ENCODE data around the gene MUC12.

The MUC12 gene

DNA sequence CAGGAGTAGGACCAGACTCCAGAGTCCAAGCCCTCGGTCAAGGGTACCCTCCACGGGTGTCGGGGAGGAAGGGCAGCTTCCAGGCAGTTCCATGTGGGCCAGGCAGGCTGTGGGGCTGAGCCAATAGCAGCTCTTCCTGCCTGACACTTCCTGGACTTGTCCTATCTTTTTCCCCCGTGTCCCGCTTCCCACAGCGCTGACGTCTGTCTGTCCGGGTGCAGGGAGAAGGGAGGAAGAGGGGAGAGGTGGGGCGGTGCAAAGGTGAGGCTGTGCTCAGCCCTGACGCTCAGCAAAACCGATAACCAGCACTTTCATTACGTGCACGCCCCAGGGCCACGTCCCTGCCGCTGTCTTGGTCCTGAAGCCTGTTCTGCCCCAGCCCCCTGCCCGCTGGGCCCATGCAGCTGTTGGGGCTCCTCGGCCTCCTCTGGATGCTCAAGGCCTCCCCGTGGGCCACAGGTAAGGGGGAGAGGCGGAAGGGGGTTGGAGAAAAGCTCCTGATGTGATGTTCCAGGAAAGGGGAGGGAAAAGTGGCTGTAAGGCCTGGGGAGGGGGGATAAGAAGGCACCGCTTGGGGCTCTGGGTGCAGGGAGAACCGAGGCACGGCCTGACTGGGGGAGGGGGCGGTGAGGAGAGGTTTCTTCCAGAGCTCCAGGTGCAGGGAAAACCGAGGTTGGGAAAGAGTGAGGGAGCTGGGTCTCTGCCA lies 20.0 kb upstream of the MUC12 start, which contains the start of gene MUC3A:
MUC3A (plus strand) TSS at position 308 of the 706 bp plus-strand sequence; CDS start at position 399, 91 bp downstream.
- TF ChIP-seq, protein P1, sequence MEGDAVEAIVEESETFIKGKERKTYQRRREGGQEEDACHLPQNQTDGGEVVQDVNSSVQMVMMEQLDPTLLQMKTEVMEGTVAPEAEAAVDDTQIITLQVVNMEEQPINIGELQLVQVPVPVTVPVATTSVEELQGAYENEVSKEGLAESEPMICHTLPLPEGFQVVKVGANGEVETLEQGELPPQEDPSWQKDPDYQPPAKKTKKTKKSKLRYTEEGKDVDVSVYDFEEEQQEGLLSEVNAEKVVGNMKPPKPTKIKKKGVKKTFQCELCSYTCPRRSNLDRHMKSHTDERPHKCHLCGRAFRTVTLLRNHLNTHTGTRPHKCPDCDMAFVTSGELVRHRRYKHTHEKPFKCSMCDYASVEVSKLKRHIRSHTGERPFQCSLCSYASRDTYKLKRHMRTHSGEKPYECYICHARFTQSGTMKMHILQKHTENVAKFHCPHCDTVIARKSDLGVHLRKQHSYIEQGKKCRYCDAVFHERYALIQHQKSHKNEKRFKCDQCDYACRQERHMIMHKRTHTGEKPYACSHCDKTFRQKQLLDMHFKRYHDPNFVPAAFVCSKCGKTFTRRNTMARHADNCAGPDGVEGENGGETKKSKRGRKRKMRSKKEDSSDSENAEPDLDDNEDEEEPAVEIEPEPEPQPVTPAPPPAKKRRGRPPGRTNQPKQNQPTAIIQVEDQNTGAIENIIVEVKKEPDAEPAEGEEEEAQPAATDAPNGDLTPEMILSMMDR (IDR thresholded peaks at IDR 0.05; ENCODE audit: borderline replicate concordance, extremely low read depth, low read length, poor library complexity, severe bottlenecking) = no peak
- TF ChIP-seq EZH2 (IDR thresholded peaks at IDR 0.05; ENCODE audit: borderline replicate concordance, low read depth, low read length, severe bottlenecking) = no peak
- H3K36me3 ChIP-seq (ENCODE audit: insufficient read depth, low read length) = no peaks in the 10 kb centered on the region
- H3K27me3 ChIP-seq (ENCODE audit: insufficient read depth, low read length, poor library complexity) = peaks cover 10% of the 10 kb centered on the region
- H3K4me2 ChIP-seq (ENCODE audit: insufficient read depth, low read length) = no peak within 1 kb of the TSS
- H3K27ac ChIP-seq (ENCODE audit: low read length) = no peak within 1 kb of the TSS
- no peaks in the 10 kb centered on the region for H4K20me1 ChIP-seq (ENCODE audit: insufficient read depth, low read length)
- H3K4me3 ChIP-seq (ENCODE audit: low read depth in 1 of 2, low read length in 2 of 2) = no peak within 1 kb of the TSS
- H3K9me3 ChIP-seq (ENCODE audit: insufficient read depth, low read length, severe bottlenecking) = no peaks in the 10 kb centered on the region
- ATAC-seq (ENCODE audit: insufficient read depth, low read depth) (no peak), DNase-seq (no peak)
- no peak within 1 kb of the TSS for H2AFZ ChIP-seq (ENCODE audit: low read depth, low read length)
- H3K79me2 ChIP-seq (ENCODE audit: insufficient read depth, low read length) = no peaks in the 10 kb centered on the region
- no peaks in the 10 kb centered on the region for H3K4me1 ChIP-seq (ENCODE audit: insufficient read depth, low read length)
- no peak within 1 kb of the TSS for H3K9ac ChIP-seq (ENCODE audit: low read depth, low read length)

DNA sequence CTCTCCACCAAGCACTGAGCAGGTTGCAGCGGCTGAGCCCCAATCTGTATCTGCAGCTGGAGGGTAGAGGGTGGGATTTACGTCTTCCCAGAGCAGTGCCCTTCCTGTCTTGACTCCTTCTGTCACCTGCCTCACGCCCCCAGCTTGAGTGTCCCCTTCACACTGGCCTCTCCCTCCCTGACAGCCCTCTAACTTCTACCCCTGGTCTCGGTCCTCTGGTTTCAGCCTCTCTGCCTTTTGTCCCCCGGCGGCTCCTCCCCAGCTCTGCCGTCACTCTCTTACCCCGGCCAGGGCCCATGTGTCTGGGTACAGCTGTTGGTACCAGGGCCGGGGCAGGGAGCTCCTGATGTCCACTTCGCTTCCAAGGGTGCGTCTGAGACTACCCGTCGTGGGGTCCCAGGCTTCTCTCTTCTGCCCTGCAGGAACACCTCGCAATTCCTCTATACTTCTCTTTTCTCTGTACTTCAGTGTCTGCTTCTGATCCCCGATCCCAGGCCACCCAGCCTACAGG lies 19.4 kb upstream of the MUC12 start:
- no peaks in the 10 kb centered on the region for H4K20me1 ChIP-seq (ENCODE audit: insufficient read depth, low read length)
- no peak overlapping the region for H3K4me3 ChIP-seq (ENCODE audit: low read depth in 1 of 2, low read length in 2 of 2)
- H3K27ac ChIP-seq (ENCODE audit: low read length) = no peak overlapping the region
- H3K27me3 ChIP-seq (ENCODE audit: insufficient read depth, low read length, poor library complexity) = peaks cover 10% of the 10 kb centered on the region
- H3K79me2 ChIP-seq (ENCODE audit: insufficient read depth, low read length) = no peaks in the 10 kb centered on the region
- H3K36me3 ChIP-seq (ENCODE audit: insufficient read depth, low read length) = no peaks in the 10 kb centered on the region
- H3K9ac ChIP-seq (ENCODE audit: low read depth, low read length) = no peak overlapping the region
- H2AFZ ChIP-seq (ENCODE audit: low read depth, low read length) = no peak overlapping the region
- no peak for TF ChIP-seq EZH2 (IDR thresholded peaks at IDR 0.05; ENCODE audit: borderline replicate concordance, low read depth, low read length, severe bottlenecking)
- H3K9me3 ChIP-seq (ENCODE audit: insufficient read depth, low read length, severe bottlenecking) = no peaks in the 10 kb centered on the region
- no peak for DNase-seq
- no peak overlapping the region for H3K4me2 ChIP-seq (ENCODE audit: insufficient read depth, low read length)
- ATAC-seq (ENCODE audit: insufficient read depth, low read depth) = no peak
- no peaks in the 10 kb centered on the region for H3K4me1 ChIP-seq (ENCODE audit: insufficient read depth, low read length)

DNA sequence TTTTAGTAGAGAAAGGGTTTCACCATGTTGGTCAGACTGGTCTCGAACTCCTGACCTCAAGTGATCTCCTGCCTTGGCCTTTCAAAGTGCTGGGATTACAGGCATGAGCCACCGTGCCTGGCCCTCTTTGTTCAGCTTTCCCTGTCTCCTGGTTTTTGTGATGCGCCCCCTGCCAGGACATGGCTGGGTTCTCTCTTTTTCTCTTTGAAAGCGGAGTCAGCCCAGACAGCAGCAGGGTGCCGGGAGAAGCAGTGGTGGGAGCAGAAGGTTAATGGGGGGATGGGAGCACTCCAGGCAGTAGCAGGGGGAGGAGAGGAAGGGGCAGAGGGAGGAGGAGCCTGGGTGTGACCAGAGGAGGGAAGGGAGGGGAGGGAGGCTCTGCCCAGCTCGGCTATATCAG lies 18.2 kb upstream of the MUC12 start:
- peaks cover 10% of the 10 kb centered on the region for H3K27me3 ChIP-seq (ENCODE audit: insufficient read depth, low read length, poor library complexity)
- no peak overlapping the region for H3K4me2 ChIP-seq (ENCODE audit: insufficient read depth, low read length)
- DNase-seq (no peak), ATAC-seq (ENCODE audit: insufficient read depth, low read depth) (no peak)
- no peaks in the 10 kb centered on the region for H3K9me3 ChIP-seq (ENCODE audit: insufficient read depth, low read length, severe bottlenecking)
- no peak overlapping the region for H2AFZ ChIP-seq (ENCODE audit: low read depth, low read length)
- no peaks in the 10 kb centered on the region for H4K20me1 ChIP-seq (ENCODE audit: insufficient read depth, low read length)
- H3K27ac ChIP-seq (ENCODE audit: low read length) = no peak overlapping the region
- H3K4me3 ChIP-seq (ENCODE audit: low read depth in 1 of 2, low read length in 2 of 2) = no peak overlapping the region
- no peaks in the 10 kb centered on the region for H3K4me1 ChIP-seq (ENCODE audit: insufficient read depth, low read length)
- H3K36me3 ChIP-seq (ENCODE audit: insufficient read depth, low read length) = no peaks in the 10 kb centered on the region
- TF ChIP-seq, protein P1 (IDR thresholded peaks at IDR 0.05; ENCODE audit: borderline replicate concordance, extremely low read depth, low read length, poor library complexity, severe bottlenecking) = no peak
- TF ChIP-seq EZH2 (IDR thresholded peaks at IDR 0.05; ENCODE audit: borderline replicate concordance, low read depth, low read length, severe bottlenecking) = no peak
- no peak overlapping the region for H3K9ac ChIP-seq (ENCODE audit: low read depth, low read length)
- H3K79me2 ChIP-seq (ENCODE audit: insufficient read depth, low read length) = no peaks in the 10 kb centered on the region

DNA sequence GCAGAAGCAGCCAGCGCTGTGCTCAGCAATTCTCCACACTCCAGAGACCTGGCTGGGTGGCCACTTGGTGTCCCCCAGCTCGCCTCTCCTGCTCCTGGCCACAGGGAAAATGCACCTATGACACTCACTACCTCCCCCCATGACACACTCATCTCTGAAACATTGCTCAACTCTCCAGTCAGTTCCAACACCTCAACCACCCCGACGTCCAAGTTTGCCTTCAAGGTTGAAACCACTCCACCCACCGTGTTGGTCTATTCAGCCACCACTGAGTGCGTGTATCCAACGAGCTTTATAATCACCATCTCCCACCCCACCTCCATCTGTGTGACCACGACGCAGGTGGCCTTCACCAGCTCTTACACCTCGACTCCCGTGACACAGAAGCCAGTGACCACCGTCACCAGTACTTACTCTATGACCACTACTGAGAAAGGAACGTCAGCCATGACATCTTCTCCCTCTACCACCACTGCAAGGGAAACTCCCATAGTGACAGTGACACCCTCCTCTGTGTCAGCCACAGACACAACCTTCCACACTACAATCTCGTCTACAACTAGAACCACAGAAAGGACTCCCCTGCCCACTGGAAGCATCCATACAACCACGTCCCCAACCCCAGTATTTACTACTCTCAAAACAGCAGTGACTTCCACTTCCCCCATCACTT lies 17.3 kb upstream of the MUC12 start:
- DNase-seq = no peak
- no peak for ATAC-seq (ENCODE audit: insufficient read depth, low read depth)

More for the DNA sequence above, 17.3 kb upstream of the MUC12 start:
- H3K9ac ChIP-seq (ENCODE audit: low read depth, low read length) = no peak overlapping the region
- no peak overlapping the region for H3K4me3 ChIP-seq (ENCODE audit: low read depth in 1 of 2, low read length in 2 of 2)
- no peak overlapping the region for H2AFZ ChIP-seq (ENCODE audit: low read depth, low read length)
- TF ChIP-seq, protein P1 (IDR thresholded peaks at IDR 0.05; ENCODE audit: borderline replicate concordance, extremely low read depth, low read length, poor library complexity, severe bottlenecking) = no peak
- TF ChIP-seq EZH2 (IDR thresholded peaks at IDR 0.05; ENCODE audit: borderline replicate concordance, low read depth, low read length, severe bottlenecking) = no peak
- H3K4me2 ChIP-seq (ENCODE audit: insufficient read depth, low read length) = no peak overlapping the region
- no peaks in the 10 kb centered on the region for H3K9me3 ChIP-seq (ENCODE audit: insufficient read depth, low read length, severe bottlenecking)
- no peaks in the 10 kb centered on the region for H3K4me1 ChIP-seq (ENCODE audit: insufficient read depth, low read length)
- H3K36me3 ChIP-seq (ENCODE audit: insufficient read depth, low read length) = no peaks in the 10 kb centered on the region
- no peak overlapping the region for H3K27ac ChIP-seq (ENCODE audit: low read length)
- H4K20me1 ChIP-seq (ENCODE audit: insufficient read depth, low read length) = no peaks in the 10 kb centered on the region
- no peaks in the 10 kb centered on the region for H3K79me2 ChIP-seq (ENCODE audit: insufficient read depth, low read length)
- peaks cover 10% of the 10 kb centered on the region for H3K27me3 ChIP-seq (ENCODE audit: insufficient read depth, low read length, poor library complexity)
